ENCODE results near the gene PNPLA6. TPM values are rescaled to one million over a fixed set of nuclear protein-coding genes. Genes with fewer than 3 reads are reported as not detected.

Gene PNPLA6
- total RNA-seq, 6 experiments from 2014 or later, result 38.7 to 61.8 (median 46.5) TPM

GRCh38 chr19:7607874-7608560 is 72.5 kb downstream of the PNPLA6 start:
- peaks cover 0 to 3% (median 1%) of the 10 kb centered on the region in 4 donors for H3K4me1 ChIP-seq
- no peak for TF ChIP-seq POLR2A (IDR thresholded peaks at IDR 0.05)
- TF ChIP-seq, protein P1, sequence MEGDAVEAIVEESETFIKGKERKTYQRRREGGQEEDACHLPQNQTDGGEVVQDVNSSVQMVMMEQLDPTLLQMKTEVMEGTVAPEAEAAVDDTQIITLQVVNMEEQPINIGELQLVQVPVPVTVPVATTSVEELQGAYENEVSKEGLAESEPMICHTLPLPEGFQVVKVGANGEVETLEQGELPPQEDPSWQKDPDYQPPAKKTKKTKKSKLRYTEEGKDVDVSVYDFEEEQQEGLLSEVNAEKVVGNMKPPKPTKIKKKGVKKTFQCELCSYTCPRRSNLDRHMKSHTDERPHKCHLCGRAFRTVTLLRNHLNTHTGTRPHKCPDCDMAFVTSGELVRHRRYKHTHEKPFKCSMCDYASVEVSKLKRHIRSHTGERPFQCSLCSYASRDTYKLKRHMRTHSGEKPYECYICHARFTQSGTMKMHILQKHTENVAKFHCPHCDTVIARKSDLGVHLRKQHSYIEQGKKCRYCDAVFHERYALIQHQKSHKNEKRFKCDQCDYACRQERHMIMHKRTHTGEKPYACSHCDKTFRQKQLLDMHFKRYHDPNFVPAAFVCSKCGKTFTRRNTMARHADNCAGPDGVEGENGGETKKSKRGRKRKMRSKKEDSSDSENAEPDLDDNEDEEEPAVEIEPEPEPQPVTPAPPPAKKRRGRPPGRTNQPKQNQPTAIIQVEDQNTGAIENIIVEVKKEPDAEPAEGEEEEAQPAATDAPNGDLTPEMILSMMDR (IDR thresholded peaks at IDR 0.05), result no peak
- H3K9me3 ChIP-seq, result no peaks in the 10 kb centered on the region
- 100% methylated on average over 4 of the region's 25 CpGs for WGBS (ENCODE audit: insufficient coverage, low coverage, low lambda C conversion rate, missing lambda C conversion rate)
- H3K36me3 ChIP-seq, result peaks cover 0 to 40% (median 11%) of the 10 kb centered on the region in 4 donors
- no peak for DNase-seq
- intact Hi-C loops (cut with DNase I), result no loop called here
- no peak overlapping the region for H3K27ac ChIP-seq
- no peak overlapping the region for H3K4me3 ChIP-seq
- H3K27me3 ChIP-seq, result no peaks in the 10 kb centered on the region
- ATAC-seq, result no peak

DNA sequence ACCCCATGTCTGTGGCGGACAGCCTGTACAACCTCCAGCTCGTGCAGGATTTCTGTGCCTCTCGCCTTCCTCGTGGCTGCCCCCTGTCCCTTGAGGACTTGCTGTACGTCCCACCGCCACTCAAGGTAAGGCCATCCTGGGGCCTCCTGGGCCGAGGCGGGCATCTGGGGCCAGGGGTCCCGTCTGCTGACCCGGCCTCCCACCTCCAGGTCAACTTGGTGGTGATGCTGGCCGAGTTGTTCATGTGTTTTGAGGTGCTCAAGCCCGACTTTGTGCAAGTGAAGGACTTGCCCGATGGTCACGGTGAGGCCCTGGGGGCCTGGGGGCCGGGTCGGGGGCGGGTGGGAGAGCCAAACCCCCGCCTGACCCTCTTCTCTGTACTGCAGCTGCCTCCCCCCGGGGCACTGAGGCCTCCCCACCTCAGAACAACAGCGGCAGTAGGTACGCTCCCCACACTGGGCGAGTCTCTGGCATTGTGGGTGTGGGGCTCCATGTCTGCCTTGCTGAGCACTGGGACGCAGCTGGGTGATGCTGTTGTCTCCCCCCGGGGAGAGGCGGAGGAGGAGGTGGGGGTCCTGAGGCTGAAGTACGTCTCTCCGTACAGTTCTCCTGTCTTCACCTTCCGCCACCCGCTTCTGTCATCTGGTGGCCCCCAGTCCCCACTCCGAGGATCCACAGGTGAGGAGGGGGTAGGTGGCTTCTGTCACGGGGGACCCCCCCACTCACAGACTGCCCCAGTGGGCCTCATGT is 75.1 kb downstream of the PNPLA6 start:
- DNase-seq (no peak), ATAC-seq (no peak)
- no peak for TF ChIP-seq POLR2A (IDR thresholded peaks at IDR 0.05)
- TF ChIP-seq, protein P1 (IDR thresholded peaks at IDR 0.05), result no peak
- Histone ChIP-seq H3K36me3 (peaks cover 0 to 43% (median 11%) of the 10 kb centered on the region in 4 donors), H3K27me3 (no peaks in the 10 kb centered on the region), H3K27ac (no peak overlapping the region), H3K4me1 (no peaks in the 10 kb centered on the region), H3K9me3 (no peaks in the 10 kb centered on the region), H3K4me3 (no peak overlapping the region)
- WGBS (ENCODE audit: insufficient coverage, low coverage, low lambda C conversion rate, missing lambda C conversion rate), result 88% methylated on average over 5 of the region's 31 CpGs
- intact Hi-C loops (cut with DNase I), result no loop called here

Small RNA genes lying within 50 kb of the gene (small RNA-seq; reads per million reads assigned to genes)
- 0 reads per million in 2 experiments for gene AC008878.2

Other genes starting within 250 kb of the PNPLA6 start
- gene INSR, start 241.3 kb upstream of the PNPLA6 start, total RNA-seq, result 100 to 1,000 TPM in 4 of 6 experiments, 10 to 100 TPM in 2; 82.7 to 121 (median 106) TPM
- gene ARHGEF18, start 186.8 kb upstream of the PNPLA6 start, total RNA-seq, result 10 to 100 TPM; 15.1 to 19.2 (median 17.7) TPM
- 10 to 100 TPM in 2 of 6 experiments, 1 to 10 TPM in 4; 4.8 to 14.3 (median 9.4) TPM for gene PEX11G, start 46.7 kb upstream of the PNPLA6 start, total RNA-seq
- gene ZNF358, start 19.6 kb upstream of the PNPLA6 start, total RNA-seq, result 10 to 100 TPM; 15.3 to 35.1 (median 24.8) TPM
- 10 to 100 TPM in 5 of 6 experiments, 1 to 10 TPM in 1; 9.8 to 25.2 (median 17.7) TPM for gene MCOLN1, start 13.1 kb upstream of the PNPLA6 start, total RNA-seq
- 10 to 100 TPM; 21.8 to 31.9 (median 23.4) TPM for gene CAMSAP3, start 60.1 kb downstream of the PNPLA6 start, total RNA-seq
- 10 to 100 TPM; 12.8 to 21.3 (median 17.8) TPM for gene XAB2, start 93.8 kb downstream of the PNPLA6 start, total RNA-seq
- gene PET100, start 94.1 kb downstream of the PNPLA6 start, total RNA-seq, result 10 to 100 TPM in 4 of 6 experiments, 1 to 10 TPM in 2; 6.8 to 83.9 (median 56.5) TPM
- 1 to 10 TPM in 1 of 6 experiments, under 1 TPM in 2, not detected in 3; 0.90 to 1.5 (median 0.95) TPM for gene PCP2, start 98.0 kb downstream of the PNPLA6 start, total RNA-seq
- gene STXBP2, start 101.4 kb downstream of the PNPLA6 start, total RNA-seq, result 10 to 100 TPM; 27.5 to 45.7 (median 39.1) TPM
- gene RETN, start 133.3 kb downstream of the PNPLA6 start, total RNA-seq, result 1 to 10 TPM in 1 of 6 experiments, under 1 TPM in 1, not detected in 4; 0.63 to 2.4 TPM
- under 1 TPM; 0.11 to 0.86 (median 0.34) TPM for gene MCEMP1, start 141.4 kb downstream of the PNPLA6 start, total RNA-seq
- gene TRAPPC5, start 145.1 kb downstream of the PNPLA6 start, total RNA-seq, result 10 to 100 TPM; 41.7 to 66.5 (median 52.0) TPM
- gene FCER2, start 166.4 kb downstream of the PNPLA6 start, total RNA-seq, result under 1 TPM in 2 of 6 experiments, not detected in 4; 0.18 to 0.29 TPM
- gene CLEC4G, start 196.4 kb downstream of the PNPLA6 start, total RNA-seq, result 10 to 100 TPM; 25.7 to 59.0 (median 38.2) TPM
- 1 to 10 TPM in 4 of 6 experiments, under 1 TPM in 2; 0.42 to 6.7 (median 2.8) TPM for gene CD209, start 211.8 kb downstream of the PNPLA6 start, total RNA-seq
- 10 to 100 TPM; 12.8 to 64.8 (median 20.8) TPM for gene CLEC4M, start 227.5 kb downstream of the PNPLA6 start, total RNA-seq

Data from right lobe of liver (tissue), 6 donors.